WTC11 (cell line): Measurements from ENCODE around the gene GPAT3.

Experiments used
- FOXP1 ChIP-seq: sonication (generic); formaldehyde crosslinking; IDR thresholded peaks from 2 replicates; pipeline ENCODE4 v1.8.0; 2022; ENCODE audit warnings: missing genetic modification reagents, mild to moderate bottlenecking, moderate library complexity, borderline replicate concordance
- SP1 ChIP-seq: sonication (generic); formaldehyde crosslinking; conservative IDR thresholded peaks from 2 replicates; pipeline ENCODE4 v1.8.1; 2022; ENCODE audit warnings: missing genetic modification reagents
- ZNF121 ChIP-seq: sonication (generic); formaldehyde crosslinking; IDR thresholded peaks from 2 replicates; pipeline ENCODE4 v1.8.0; 2023; ENCODE audit warnings: missing genetic modification reagents
- TF ChIP-seq, protein P1 (sequence below): fragments of 200-600 bp; IDR thresholded peaks from 2 replicates; pipeline ENCODE4 v1.8.0; 2022; ENCODE audit warnings: antibody characterized with exemption
- TF ChIP-seq, protein P2 (sequence below): sonication (generic); formaldehyde crosslinking; IDR thresholded peaks from 2 replicates; pipeline ENCODE4 v1.8.1; 2023; ENCODE audit warnings: mild to moderate bottlenecking, moderate library complexity, missing genetic modification reagents
- TF ChIP-seq, protein P3 (sequence below): sonication (generic); formaldehyde crosslinking; IDR thresholded peaks from 2 replicates; pipeline ENCODE4 v1.8.1; 2022; ENCODE audit warnings: missing genetic modification reagents, borderline replicate concordance
- TF ChIP-seq, protein P4 (sequence below): sonication (generic); formaldehyde crosslinking; IDR thresholded peaks from 2 replicates; pipeline ENCODE4 v1.8.0; 2022; ENCODE audit warnings: mild to moderate bottlenecking, missing genetic modification reagents

DNA sequence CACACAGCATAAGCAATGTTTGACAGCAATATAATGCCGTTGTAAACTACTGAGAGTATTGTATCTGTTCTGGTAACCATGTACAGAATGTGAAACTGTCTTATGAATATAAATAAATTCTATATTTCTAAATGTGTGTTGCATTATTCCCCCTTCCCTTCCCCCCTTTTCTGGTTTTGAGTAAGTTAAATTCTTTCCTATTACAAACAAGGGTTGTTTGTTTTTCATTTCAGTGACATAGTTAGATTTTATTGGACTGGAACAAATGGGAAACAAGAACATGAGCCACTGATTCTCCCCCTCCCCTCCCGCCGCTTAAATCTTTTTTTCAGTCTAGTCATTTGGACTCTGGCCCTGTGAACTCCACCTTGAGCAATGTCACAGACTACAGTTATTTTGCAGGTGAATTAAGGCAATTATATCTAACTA is 69.8 kb downstream of the GPAT3 start:
- TF ChIP-seq FOXP1 (CRISPR knock-in tag) = no peak
- no peak for TF ChIP-seq SP1 (CRISPR knock-in tag)
- no peak for TF ChIP-seq ZNF121
- TF ChIP-seq, protein P1, sequence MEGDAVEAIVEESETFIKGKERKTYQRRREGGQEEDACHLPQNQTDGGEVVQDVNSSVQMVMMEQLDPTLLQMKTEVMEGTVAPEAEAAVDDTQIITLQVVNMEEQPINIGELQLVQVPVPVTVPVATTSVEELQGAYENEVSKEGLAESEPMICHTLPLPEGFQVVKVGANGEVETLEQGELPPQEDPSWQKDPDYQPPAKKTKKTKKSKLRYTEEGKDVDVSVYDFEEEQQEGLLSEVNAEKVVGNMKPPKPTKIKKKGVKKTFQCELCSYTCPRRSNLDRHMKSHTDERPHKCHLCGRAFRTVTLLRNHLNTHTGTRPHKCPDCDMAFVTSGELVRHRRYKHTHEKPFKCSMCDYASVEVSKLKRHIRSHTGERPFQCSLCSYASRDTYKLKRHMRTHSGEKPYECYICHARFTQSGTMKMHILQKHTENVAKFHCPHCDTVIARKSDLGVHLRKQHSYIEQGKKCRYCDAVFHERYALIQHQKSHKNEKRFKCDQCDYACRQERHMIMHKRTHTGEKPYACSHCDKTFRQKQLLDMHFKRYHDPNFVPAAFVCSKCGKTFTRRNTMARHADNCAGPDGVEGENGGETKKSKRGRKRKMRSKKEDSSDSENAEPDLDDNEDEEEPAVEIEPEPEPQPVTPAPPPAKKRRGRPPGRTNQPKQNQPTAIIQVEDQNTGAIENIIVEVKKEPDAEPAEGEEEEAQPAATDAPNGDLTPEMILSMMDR = no peak
- TF ChIP-seq, protein P2, sequence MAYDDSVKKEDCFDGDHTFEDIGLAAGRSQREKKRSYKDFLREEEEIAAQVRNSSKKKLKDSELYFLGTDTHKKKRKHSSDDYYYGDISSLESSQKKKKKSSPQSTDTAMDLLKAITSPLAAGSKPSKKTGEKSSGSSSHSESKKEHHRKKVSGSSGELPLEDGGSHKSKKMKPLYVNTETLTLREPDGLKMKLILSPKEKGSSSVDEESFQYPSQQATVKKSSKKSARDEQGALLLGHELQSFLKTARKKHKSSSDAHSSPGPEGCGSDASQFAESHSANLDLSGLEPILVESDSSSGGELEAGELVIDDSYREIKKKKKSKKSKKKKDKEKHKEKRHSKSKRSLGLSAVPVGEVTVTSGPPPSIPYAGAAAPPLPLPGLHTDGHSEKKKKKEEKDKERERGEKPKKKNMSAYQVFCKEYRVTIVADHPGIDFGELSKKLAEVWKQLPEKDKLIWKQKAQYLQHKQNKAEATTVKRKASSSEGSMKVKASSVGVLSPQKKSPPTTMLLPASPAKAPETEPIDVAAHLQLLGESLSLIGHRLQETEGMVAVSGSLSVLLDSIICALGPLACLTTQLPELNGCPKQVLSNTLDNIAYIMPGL = no peak
- TF ChIP-seq, protein P3, sequence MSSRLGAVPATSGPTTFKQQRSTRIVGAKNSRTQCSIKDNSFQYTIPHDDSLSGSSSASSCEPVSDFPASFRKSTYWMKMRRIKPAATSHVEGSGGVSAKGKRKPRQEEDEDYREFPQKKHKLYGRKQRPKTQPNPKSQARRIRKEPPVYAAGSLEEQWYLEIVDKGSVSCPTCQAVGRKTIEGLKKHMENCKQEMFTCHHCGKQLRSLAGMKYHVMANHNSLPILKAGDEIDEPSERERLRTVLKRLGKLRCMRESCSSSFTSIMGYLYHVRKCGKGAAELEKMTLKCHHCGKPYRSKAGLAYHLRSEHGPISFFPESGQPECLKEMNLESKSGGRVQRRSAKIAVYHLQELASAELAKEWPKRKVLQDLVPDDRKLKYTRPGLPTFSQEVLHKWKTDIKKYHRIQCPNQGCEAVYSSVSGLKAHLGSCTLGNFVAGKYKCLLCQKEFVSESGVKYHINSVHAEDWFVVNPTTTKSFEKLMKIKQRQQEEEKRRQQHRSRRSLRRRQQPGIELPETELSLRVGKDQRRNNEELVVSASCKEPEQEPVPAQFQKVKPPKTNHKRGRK (CRISPR knock-in tag) = no peak
- TF ChIP-seq, protein P4, sequence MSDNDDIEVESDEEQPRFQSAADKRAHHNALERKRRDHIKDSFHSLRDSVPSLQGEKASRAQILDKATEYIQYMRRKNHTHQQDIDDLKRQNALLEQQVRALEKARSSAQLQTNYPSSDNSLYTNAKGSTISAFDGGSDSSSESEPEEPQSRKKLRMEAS = no peak
